HepG2 (cell line): ENCODE data around the gene SAPCD1. TPM values are rescaled to one million over a fixed set of nuclear protein-coding genes. Genes with fewer than 3 reads are reported as not detected.

ENCODE experiments used
- AGO2 ChIP-seq: fragments of 200-400 bp; formaldehyde crosslinking; optimal IDR thresholded peaks from 2 replicates; pipeline ENCODE3; 2017; ENCODE audit warnings: mild to moderate bottlenecking, low read depth, low read length, moderate library complexity
- CBFB ChIP-seq: sonication (generic); formaldehyde crosslinking; IDR thresholded peaks from 2 replicates; pipeline ENCODE4 v1.4.0; 2020; ENCODE audit warnings: missing genetic modification reagents
- CHD2 ChIP-seq: IDR thresholded peaks from 2 replicates; pipeline ENCODE4 v1.6.1; 2011; ENCODE audit warnings: low read depth, low read length, improper control_type of control experiment
- GZF1 ChIP-seq: sonication (generic); formaldehyde crosslinking; IDR thresholded peaks from 2 replicates; pipeline ENCODE4 v1.5.1; 2020; ENCODE audit warnings: mild to moderate bottlenecking, missing genetic modification reagents
- HNRNPK ChIP-seq: fragments of 200-400 bp; formaldehyde crosslinking; IDR thresholded peaks from 2 replicates; pipeline ENCODE4 v1.6.1; 2018; ENCODE audit warnings: low read length, low read depth, moderate library complexity, mild to moderate bottlenecking; ENCODE audit not compliant: poor library complexity, severe bottlenecking
- KDM5A ChIP-seq: fragments of 200-600 bp; sonication (generic); IDR thresholded peaks from 2 replicates; pipeline ENCODE4 v1.7.0; 2018; ENCODE audit warnings: antibody characterized with exemption, mild to moderate bottlenecking, low read length, borderline replicate concordance
- LBX2 ChIP-seq: sonication (generic); formaldehyde crosslinking; IDR thresholded peaks from 2 replicates; pipeline ENCODE4 v1.5.0; 2020; ENCODE audit warnings: missing genetic modification reagents, mild to moderate bottlenecking, borderline replicate concordance
- MIER3 ChIP-seq: IDR thresholded peaks from 2 replicates; pipeline ENCODE4 v1.6.1; 2016; ENCODE audit warnings: missing compliant biosample characterization, borderline replicate concordance
- PATZ1 ChIP-seq: sonication (generic); formaldehyde crosslinking; IDR thresholded peaks from 2 replicates; pipeline ENCODE4 v1.4.0; 2020; ENCODE audit warnings: missing genetic modification reagents
- PRPF4 ChIP-seq: fragments of 200-400 bp; formaldehyde crosslinking; IDR thresholded peaks from 2 replicates; pipeline ENCODE4 v1.6.1; 2016; ENCODE audit warnings: low read length, low read depth; ENCODE audit not compliant: poor library complexity, severe bottlenecking
- RBFOX2 ChIP-seq: fragments of 200-400 bp; formaldehyde crosslinking; IDR thresholded peaks from 2 replicates; pipeline ENCODE4 v1.6.1; 2017; ENCODE audit warnings: low read depth, mild to moderate bottlenecking, low read length
- RNF2 ChIP-seq: fragments of 450-650 bp; conservative IDR thresholded peaks from 2 replicates; pipeline ENCODE4 v1.6.1; 2016; ENCODE audit warnings: low read depth
- SETDB1 ChIP-seq: sonication (generic); formaldehyde crosslinking; IDR thresholded peaks from 2 replicates; pipeline ENCODE4 v1.5.1; 2020; ENCODE audit warnings: missing genetic modification reagents, mild to moderate bottlenecking, borderline replicate concordance
- SNAI1 ChIP-seq: sonication (generic); formaldehyde crosslinking; IDR thresholded peaks from 2 replicates; pipeline ENCODE4 v1.5.0; 2020; ENCODE audit warnings: mild to moderate bottlenecking, missing genetic modification reagents, borderline replicate concordance
- SNAPC5 ChIP-seq: sonication (generic); formaldehyde crosslinking; IDR thresholded peaks from 2 replicates; pipeline ENCODE4 v1.8.1; 2023; ENCODE audit warnings: mild to moderate bottlenecking, missing genetic modification reagents, borderline replicate concordance
- SUZ12 ChIP-seq: fragments of 150-350 bp; IDR thresholded peaks from 2 replicates; pipeline ENCODE4 v1.6.1; 2014; ENCODE audit warnings: low read depth, low read length
- SYNCRIP ChIP-seq: fragments of 200-400 bp; formaldehyde crosslinking; IDR thresholded peaks from 2 replicates; pipeline ENCODE4 v1.6.1; 2018; ENCODE audit warnings: mild to moderate bottlenecking, low read depth, low read length; ENCODE audit not compliant: insufficient read depth
- ZFX ChIP-seq: sonication (generic); formaldehyde crosslinking; IDR thresholded peaks from 2 replicates; pipeline ENCODE4 v1.4.0; 2020; ENCODE audit warnings: mild to moderate bottlenecking, low read depth, missing genetic modification reagents, moderate library complexity
- ZNF263 ChIP-seq: sonication (generic); formaldehyde crosslinking; IDR thresholded peaks from 2 replicates; pipeline ENCODE4 v1.4.0; 2020; ENCODE audit warnings: missing genetic modification reagents
- ZNF501 ChIP-seq: sonication (generic); formaldehyde crosslinking; IDR thresholded peaks from 2 replicates; pipeline ENCODE4 v1.5.1; 2020; ENCODE audit warnings: mild to moderate bottlenecking, moderate library complexity, missing genetic modification reagents
- ZNF530 ChIP-seq: sonication (generic); formaldehyde crosslinking; IDR thresholded peaks from 2 replicates; pipeline ENCODE4 v1.5.0; 2020; ENCODE audit warnings: low read depth, mild to moderate bottlenecking, missing genetic modification reagents
- ZNF547 ChIP-seq: sonication (generic); formaldehyde crosslinking; IDR thresholded peaks from 2 replicates; pipeline ENCODE4 v1.5.1; 2020; ENCODE audit warnings: mild to moderate bottlenecking, missing genetic modification reagents
- ZNF564 ChIP-seq: sonication (generic); formaldehyde crosslinking; IDR thresholded peaks from 2 replicates; pipeline ENCODE4 v1.8.1; 2023; ENCODE audit warnings: mild to moderate bottlenecking, missing genetic modification reagents
- ZUFSP ChIP-seq: sonication (generic); formaldehyde crosslinking; IDR thresholded peaks from 2 replicates; pipeline ENCODE4 v1.9.0; 2021; ENCODE audit warnings: missing genetic modification reagents, mild to moderate bottlenecking, borderline replicate concordance
- polyA plus RNA-seq, 8 experiments: library from polyadenylated mRNA; depleted of rRNA in 3 of 8; stranded (reverse) in 7 of 8; unstranded in 1 of 8; fragments of >200 nt; fragmentation: Illumina TruSeq in 4 of 8; extraction: Trizol in 4 of 8; gene quantifications; 2 replicates each; pipeline versions ENCODE4 v1.2.1 to v1.2.3, GENCODE V29; 2011 to 2016; ENCODE audit warnings: low read depth in 4 of 8, missing spikeins in 1 of 8, mixed read lengths in 1 of 8; ENCODE audit not compliant: insufficient read depth in 1 of 8
- total RNA-seq, 5 experiments: library from RNA; depleted of rRNA; stranded (reverse); fragments of >200 nt; fragmentation: Illumina TruSeq; extraction: Trizol; gene quantifications; 2 replicates each; pipeline ENCODE4 v1.2.3, GENCODE V29; 2016; ENCODE audit warnings: low read depth in 1 of 5
- TF ChIP-seq, protein P1 (sequence below): IDR thresholded peaks from 2 replicates; pipeline ENCODE4 v1.6.1; 2016; ENCODE audit warnings: low read depth, borderline replicate concordance

SAPCD1 gene
- total and polyA plus RNA-seq, 2 of the 13 experiments (the other 11 are each of a cell fraction or from before 2014, with no cell fraction given): 2.5 to 3.9 TPM

GRCh38 chr6:31794866-31795615, 32.6 kb downstream of the SAPCD1 start (continued):
- no peak for TF ChIP-seq ZNF530 (CRISPR knock-in tag)
- TF ChIP-seq RBFOX2: peak; percentile 93; the same call in 1 of the 2 replicates
- TF ChIP-seq PATZ1: peak; percentile 93
- TF ChIP-seq LBX2 (CRISPR knock-in tag): 0 out of 2 replicates have a peak, but pooled peaks have one; percentile 19
- TF ChIP-seq RNF2: no peak
- TF ChIP-seq, protein P1, sequence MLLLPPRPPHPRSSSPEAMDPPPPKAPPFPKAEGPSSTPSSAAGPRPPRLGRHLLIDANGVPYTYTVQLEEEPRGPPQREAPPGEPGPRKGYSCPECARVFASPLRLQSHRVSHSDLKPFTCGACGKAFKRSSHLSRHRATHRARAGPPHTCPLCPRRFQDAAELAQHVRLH (CRISPR knock-in tag): 0 out of 2 replicates have a peak, but pooled peaks have one; percentile 12
- peak; percentile 35 for TF ChIP-seq AGO2
- 0 out of 2 replicates have a peak, but pooled peaks have one; percentile 45 for TF ChIP-seq ZNF547 (CRISPR knock-in tag)
- TF ChIP-seq ZNF501 (CRISPR knock-in tag): peak; percentile 66
- TF ChIP-seq PRPF4: no peak
- TF ChIP-seq SNAI1 (CRISPR knock-in tag): no peak
- peak; percentile 67 for TF ChIP-seq HNRNPK
- no peak for TF ChIP-seq ZNF263
- 0 out of 2 replicates have a peak, but pooled peaks have one; percentile 12 for TF ChIP-seq CHD2
- TF ChIP-seq SNAPC5: no peak
- TF ChIP-seq GZF1 (CRISPR knock-in tag): 0 out of 2 replicates have a peak, but pooled peaks have one; percentile 25
- no peak for TF ChIP-seq ZUFSP
- TF ChIP-seq MIER3 (CRISPR knock-in tag): 0 out of 2 replicates have a peak, but pooled peaks have one; percentile 10
- TF ChIP-seq SUZ12: no peak
- no peak for TF ChIP-seq SYNCRIP
- TF ChIP-seq ZFX (CRISPR knock-in tag): 0 out of 2 replicates have a peak, but pooled peaks have one; percentile 32
- TF ChIP-seq KDM5A: peak; percentile 74
- TF ChIP-seq ZNF564 (CRISPR knock-in tag): peak; percentile 64; the same call in 1 of the 2 replicates
- 0 out of 2 replicates have a peak, but pooled peaks have one; percentile 8 for TF ChIP-seq SETDB1 (CRISPR knock-in tag)
- no peak for TF ChIP-seq CBFB
